NCI-H1092 treated with DMSO at 0.1 percent for 48 hours (cell line): Measurements from ENCODE around the gene CHPF.

ENCODE experiments used
- DNase-seq: peaks from one replicate; lab custom pipeline; 2025; lab: John Stamatoyannopoulos, UW

The CHPF gene, protein sequence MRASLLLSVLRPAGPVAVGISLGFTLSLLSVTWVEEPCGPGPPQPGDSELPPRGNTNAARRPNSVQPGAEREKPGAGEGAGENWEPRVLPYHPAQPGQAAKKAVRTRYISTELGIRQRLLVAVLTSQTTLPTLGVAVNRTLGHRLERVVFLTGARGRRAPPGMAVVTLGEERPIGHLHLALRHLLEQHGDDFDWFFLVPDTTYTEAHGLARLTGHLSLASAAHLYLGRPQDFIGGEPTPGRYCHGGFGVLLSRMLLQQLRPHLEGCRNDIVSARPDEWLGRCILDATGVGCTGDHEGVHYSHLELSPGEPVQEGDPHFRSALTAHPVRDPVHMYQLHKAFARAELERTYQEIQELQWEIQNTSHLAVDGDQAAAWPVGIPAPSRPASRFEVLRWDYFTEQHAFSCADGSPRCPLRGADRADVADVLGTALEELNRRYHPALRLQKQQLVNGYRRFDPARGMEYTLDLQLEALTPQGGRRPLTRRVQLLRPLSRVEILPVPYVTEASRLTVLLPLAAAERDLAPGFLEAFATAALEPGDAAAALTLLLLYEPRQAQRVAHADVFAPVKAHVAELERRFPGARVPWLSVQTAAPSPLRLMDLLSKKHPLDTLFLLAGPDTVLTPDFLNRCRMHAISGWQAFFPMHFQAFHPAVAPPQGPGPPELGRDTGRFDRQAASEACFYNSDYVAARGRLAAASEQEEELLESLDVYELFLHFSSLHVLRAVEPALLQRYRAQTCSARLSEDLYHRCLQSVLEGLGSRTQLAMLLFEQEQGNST

DNA sequence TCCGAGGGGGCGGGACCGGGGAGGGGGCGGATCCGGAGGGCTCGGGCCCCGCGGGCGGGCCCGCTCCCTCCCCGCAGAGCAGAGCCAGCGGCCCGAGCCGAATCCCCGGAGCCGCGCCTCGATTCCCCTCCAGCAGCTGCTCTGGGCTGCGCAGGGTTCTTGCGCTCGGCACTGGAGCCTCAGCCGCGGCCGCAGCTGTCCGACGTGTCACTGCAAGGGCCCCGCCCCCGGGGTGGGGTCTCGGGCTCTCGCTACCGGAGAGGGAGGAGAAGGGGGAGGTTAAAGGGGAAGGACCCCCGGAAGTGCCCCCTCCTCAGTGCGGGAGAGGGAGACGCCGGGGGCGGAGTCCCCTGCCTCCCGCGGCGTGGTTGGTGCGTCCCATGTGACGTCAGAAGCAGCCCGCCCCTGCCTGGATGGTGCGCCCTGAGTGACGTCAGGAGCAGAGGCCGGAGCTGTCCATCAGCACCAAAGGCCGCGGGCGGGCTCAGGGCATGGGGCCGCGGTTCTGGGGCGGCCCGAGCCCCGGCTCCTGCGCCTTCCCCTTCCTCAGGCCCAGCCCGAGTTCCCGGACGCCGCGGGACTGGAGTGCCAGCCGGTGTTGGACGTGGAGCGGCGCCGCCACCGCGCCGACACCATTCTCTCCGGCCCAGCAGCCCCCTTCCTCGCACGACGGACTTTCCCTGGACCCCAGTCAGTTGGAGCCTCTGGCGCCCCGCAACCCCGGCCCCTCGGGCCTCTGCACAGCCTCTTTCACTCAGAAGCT lies at the start of gene CHPF, which contains the start of gene TMEM198:
Gene CHPF, minus strand, starts transcription at position 214 of the 763 bp plus-strand sequence. CDS start 271 bp downstream, outside the sequence.
Gene TMEM198, plus strand, starts transcription at position 433 of the 763 bp plus-strand sequence. CDS start 700 bp downstream, outside the sequence.
- DNase-seq: peak; percentile 92

GRCh38 chr2:219593154-219593553 lies 49.5 kb upstream of the CHPF start:
- DNase-seq: no peak

DNA sequence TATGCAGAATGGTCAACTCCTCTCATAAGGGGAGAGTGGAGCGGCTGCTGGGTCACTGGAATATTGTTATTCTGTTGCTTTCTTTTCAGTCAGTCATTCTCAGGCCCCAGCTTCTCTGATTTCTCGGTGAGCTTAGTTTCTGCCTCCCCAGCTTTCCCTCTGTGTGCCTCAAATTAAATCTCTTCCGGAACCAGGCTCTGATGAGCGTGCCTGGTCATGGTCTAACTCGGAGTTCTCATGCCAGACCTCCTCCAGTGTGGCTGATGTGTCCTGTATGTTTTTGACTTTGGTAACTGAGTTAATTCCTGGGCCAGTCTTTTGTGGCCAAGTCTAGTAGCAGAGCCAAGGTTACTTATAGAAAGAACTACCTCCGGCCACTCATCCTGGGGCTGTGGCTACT lies 49.1 kb upstream of the CHPF start:
- DNase-seq: no peak

- DNase-seq: no peak
These were observed 47.5 kb upstream of the CHPF start for GRCh38 chr2:219591091-219591490.

DNA sequence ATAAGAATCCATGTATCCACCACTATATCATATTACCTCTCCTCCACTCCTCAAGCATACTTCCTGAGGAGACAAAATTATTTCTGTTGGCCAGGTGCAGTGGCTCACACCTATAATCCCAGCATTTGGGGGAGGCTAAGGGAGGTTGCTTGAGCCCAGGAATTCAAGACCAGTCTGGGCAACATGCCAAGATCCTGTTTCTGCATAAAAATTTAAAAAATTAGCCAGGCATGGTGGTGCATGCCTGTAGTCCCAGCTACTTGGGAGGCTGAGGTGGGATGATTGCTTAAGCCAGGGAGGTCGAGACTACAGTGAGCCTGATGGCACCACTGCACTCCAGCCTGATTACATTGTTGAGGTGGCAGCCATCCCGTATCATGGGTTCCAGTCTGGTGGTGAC lies 37.7 kb upstream of the CHPF start:
- DNase-seq: no peak

- no peak for DNase-seq
These were observed 35.4 kb upstream of the CHPF start for GRCh38 chr2:219578811-219579613.

- peak; percentile 43 for DNase-seq
These were observed 33.1 kb upstream of the CHPF start for GRCh38 chr2:219576505-219577388.

DNA sequence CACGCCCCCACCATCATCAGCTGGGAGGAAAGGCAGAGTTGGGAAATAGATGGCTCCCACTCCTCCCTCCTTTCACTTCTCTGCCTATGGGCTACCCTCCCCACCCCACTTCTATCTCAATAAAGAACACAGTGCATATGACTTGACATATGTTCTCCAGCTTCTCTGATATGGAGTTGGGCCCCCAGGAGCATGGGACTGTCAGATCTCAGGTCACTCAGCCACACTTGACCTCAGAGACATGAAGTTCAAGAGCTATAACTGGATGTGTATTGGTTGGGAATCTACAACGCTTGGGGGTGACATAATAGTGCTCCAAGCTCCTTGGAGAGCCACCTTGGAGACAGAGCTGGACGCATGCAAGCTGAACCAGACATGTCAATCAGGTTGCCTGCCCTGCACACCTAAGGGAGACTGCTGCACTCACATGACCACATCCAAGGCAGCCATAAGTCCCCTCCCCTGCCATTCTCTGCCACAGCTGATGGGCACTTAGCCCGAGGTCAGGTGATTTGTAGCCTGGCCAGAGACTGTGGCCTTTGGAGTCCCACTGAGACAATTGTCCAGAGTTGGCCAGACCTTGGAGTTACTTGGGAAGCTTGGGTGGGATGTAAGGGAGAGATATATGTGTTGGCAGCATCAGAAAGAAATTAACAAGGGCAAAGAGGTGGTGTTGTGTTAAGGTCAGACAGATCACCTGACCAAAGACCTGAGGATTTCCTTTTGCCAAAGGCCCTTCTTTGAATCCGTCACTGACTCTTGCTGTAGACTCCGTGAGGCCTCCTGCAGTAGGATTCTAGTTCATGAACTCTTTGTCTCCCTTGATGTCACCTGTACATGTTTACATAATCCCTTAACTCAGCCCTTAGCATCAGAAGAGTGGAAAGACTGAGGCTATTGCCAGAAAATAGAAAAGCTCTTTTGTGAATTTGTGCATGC lies 32.2 kb upstream of the CHPF start:
- peak; percentile 10 for DNase-seq

- no peak for DNase-seq
These were observed 31.1 kb upstream of the CHPF start for GRCh38 chr2:219574484-219575311.

GRCh38 chr2:219573166-219573565 lies 29.6 kb upstream of the CHPF start:
- peak; percentile 52 for DNase-seq

DNA sequence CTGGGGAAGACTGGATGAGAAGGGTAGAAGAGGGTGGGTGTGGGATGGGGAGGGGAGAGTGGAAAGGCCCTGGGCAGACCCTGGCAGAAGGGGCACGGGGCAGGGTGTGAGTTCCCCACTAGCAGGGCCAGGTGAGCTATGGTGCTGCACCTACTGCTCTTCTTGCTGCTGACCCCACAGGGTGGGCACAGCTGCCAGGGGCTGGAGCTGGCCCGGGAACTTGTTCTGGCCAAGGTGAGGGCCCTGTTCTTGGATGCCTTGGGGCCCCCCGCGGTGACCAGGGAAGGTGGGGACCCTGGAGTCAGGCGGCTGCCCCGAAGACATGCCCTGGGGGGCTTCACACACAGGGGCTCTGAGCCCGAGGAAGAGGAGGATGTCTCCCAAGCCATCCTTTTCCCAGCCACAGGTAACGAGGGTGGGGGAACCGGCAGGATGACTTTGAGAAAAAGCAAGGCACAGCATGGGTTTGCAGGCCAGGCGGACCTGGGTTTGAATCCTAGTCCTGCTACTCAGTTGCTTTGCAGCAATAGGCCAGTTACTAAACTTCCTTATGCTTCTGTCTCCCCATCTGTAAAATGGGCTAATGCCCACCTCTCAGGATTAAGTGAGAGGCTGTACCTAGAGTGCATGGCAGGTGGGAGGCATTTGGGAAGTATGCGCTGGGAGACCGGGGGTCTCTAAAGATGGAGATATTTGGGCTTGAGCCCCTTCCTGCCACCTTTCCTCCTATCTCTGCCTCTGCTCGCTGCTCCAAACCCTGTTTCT lies 28.8 kb upstream of the CHPF start, which contains the start of gene INHA:
Gene INHA, plus strand, starts transcription at position 74 of the 765 bp plus-strand sequence. Its CDS starts 65 bp downstream, at position 139.
- no peak for DNase-seq

GRCh38 chr2:219571311-219572236 lies 28.0 kb upstream of the CHPF start, which contains the start of gene OBSL1:
Gene OBSL1, minus strand, starts transcription at chr2:219571539. Its CDS starts 307 bp downstream, at chr2:219571232.
- DNase-seq: peak; percentile 79

DNA sequence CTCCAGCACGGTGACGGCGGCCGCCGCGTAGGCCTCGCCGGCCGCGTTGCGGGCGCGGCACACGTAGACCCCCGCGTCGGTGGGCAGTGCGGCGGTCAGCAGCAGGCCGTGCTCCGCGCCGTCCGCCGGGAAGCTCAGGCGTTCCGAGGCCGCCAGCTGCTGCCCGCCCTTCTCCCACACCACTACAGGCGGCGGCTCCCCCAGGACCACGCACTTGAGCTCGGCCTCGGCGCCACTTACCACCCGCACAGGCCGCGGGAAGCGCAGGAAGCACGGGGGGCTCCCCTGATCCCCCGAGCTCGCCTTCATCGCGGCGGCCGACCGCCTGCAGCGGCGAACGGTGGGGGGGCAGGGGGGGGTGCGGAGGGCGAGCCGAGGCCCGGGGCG lies 27.3 kb upstream of the CHPF start:
- no peak for DNase-seq

DNA sequence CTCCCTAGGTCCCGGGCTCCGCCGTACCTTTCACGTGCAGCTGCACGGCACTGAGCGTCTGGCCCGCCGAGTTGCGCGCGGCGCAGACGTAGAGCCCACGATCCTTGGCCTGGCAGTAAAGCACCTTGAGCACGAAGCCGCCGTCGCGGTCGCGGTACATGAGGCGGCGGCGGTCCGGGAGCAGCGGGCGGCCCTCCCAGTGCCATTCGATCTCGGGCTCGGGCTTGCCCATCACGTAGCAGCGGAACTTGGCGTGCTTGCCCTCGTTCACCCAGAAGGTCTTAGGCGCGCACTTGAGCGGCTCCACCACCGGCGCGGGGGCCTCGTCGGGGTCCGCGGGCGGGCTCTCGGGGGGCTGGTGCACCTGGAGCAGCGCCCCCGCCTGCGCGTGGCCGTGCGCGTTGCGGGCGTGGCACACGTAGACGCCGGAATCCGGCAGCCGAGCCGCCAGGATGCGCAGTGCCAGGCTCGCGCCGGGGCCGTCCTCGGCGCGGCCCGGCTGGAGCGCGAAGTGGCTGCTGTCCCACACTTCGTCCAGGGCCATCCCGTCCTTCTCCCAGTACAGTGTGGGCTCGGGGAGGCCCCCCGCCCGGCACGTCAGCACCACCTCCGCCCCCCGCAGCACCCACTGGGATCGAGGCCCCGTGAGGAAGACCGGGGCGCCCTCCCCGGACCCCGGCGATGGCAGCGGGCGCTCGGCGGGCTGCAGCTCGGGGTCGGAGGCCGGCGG lies 26.8 kb upstream of the CHPF start:
- no peak for DNase-seq

DNA sequence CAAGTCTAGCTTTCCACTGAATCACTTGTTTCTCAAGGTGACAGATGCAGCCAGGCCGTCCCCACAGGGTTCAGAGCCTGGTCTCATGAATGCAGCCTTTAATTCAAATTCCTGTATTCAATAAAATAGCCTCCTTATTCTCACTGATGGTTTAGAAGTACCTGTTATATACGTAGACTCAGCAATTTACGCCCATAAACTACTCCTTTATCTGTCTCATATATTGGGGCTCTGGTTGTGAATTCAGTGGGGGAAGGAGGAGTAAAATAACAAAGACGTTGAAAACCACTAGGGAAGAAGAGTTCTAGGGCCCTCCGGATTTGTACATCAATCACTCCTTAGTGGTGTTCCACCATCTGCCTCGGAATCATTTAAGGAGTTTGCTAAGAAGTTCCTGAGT lies 26.0 kb upstream of the CHPF start:
- no peak for DNase-seq

- DNase-seq: no peak
These were observed 25.4 kb upstream of the CHPF start for GRCh38 chr2:219569041-219569440.
